Measurements from ENCODE around the gene RGPD6.
"Not testable (repeated sequence)": the region's sequence is repeated elsewhere in the genome, so short reads cannot be mapped to it uniquely, and the experiment has no call there.

Gene RGPD6

GRCh38 chr2:110576763-110577416 lies at the start of gene RGPD6:
RGPD6 (minus strand) TSS chr2:110577222; CDS start chr2:110577024, 198 bp downstream.
- H3K27ac ChIP-seq; H3K4me3 ChIP-seq; H3K36me3 ChIP-seq (ENCODE audit: insufficient read depth, low read length); DNase-seq (ENCODE audit: low read depth, low spot score); H3K9ac ChIP-seq (ENCODE audit: insufficient read length); H3K9me3 ChIP-seq (ENCODE audit: low read depth, low read length): not testable (repeated sequence)

GRCh38 chr2:110619326-110619939 lies 42.4 kb upstream of the RGPD6 start:
- H3K9ac ChIP-seq (ENCODE audit: insufficient read length); H3K36me3 ChIP-seq (ENCODE audit: insufficient read depth, low read length); H3K27ac ChIP-seq; DNase-seq (ENCODE audit: low read depth, low spot score); H3K9me3 ChIP-seq (ENCODE audit: low read depth, low read length); H3K4me3 ChIP-seq: not testable (repeated sequence)

GRCh38 chr2:110613927-110614326 lies 36.9 kb upstream of the RGPD6 start:
- not testable (repeated sequence) for H3K4me3 ChIP-seq; H3K9ac ChIP-seq (ENCODE audit: insufficient read length); H3K36me3 ChIP-seq (ENCODE audit: insufficient read depth, low read length); H3K9me3 ChIP-seq (ENCODE audit: low read depth, low read length); H3K27ac ChIP-seq; DNase-seq (ENCODE audit: low read depth, low spot score)

- not testable (repeated sequence) for H3K27ac ChIP-seq; H3K36me3 ChIP-seq (ENCODE audit: insufficient read depth, low read length); H3K4me3 ChIP-seq; DNase-seq (ENCODE audit: low read depth, low spot score); H3K9ac ChIP-seq (ENCODE audit: insufficient read length); H3K9me3 ChIP-seq (ENCODE audit: low read depth, low read length)
Measured at GRCh38 chr2:110610613-110611250, 33.7 kb upstream of the RGPD6 start.

- not testable (repeated sequence) for DNase-seq (ENCODE audit: low read depth, low spot score); H3K4me3 ChIP-seq
Measured at GRCh38 chr2:110609843-110610612, 33.0 kb upstream of the RGPD6 start.

GRCh38 chr2:110608788-110609502 lies 31.9 kb upstream of the RGPD6 start:
- not testable (repeated sequence) for DNase-seq (ENCODE audit: low read depth, low spot score); H3K4me3 ChIP-seq; H3K27ac ChIP-seq; H3K9ac ChIP-seq (ENCODE audit: insufficient read length); H3K36me3 ChIP-seq (ENCODE audit: insufficient read depth, low read length); H3K9me3 ChIP-seq (ENCODE audit: low read depth, low read length)

More at GRCh38 chr2:110609843-110610612, 33.0 kb upstream of the RGPD6 start:
- not testable (repeated sequence) for H3K36me3 ChIP-seq (ENCODE audit: insufficient read depth, low read length); H3K9me3 ChIP-seq (ENCODE audit: low read depth, low read length); H3K27ac ChIP-seq; H3K9ac ChIP-seq (ENCODE audit: insufficient read length)

- not testable (repeated sequence) for H3K27ac ChIP-seq; H3K36me3 ChIP-seq (ENCODE audit: insufficient read depth, low read length); DNase-seq (ENCODE audit: low read depth, low spot score); H3K9me3 ChIP-seq (ENCODE audit: low read depth, low read length); H3K9ac ChIP-seq (ENCODE audit: insufficient read length); H3K4me3 ChIP-seq
Measured at GRCh38 chr2:110605057-110605456, 28.0 kb upstream of the RGPD6 start.

GRCh38 chr2:110603917-110604591 lies 27.0 kb upstream of the RGPD6 start:
- H3K4me3 ChIP-seq; H3K9me3 ChIP-seq (ENCODE audit: low read depth, low read length); H3K36me3 ChIP-seq (ENCODE audit: insufficient read depth, low read length); DNase-seq (ENCODE audit: low read depth, low spot score); H3K27ac ChIP-seq; H3K9ac ChIP-seq (ENCODE audit: insufficient read length): not testable (repeated sequence)

GRCh38 chr2:110602139-110602538 lies 25.1 kb upstream of the RGPD6 start:
- not testable (repeated sequence) for H3K9me3 ChIP-seq (ENCODE audit: low read depth, low read length); H3K4me3 ChIP-seq; H3K36me3 ChIP-seq (ENCODE audit: insufficient read depth, low read length); H3K9ac ChIP-seq (ENCODE audit: insufficient read length); DNase-seq (ENCODE audit: low read depth, low spot score); H3K27ac ChIP-seq

GRCh38 chr2:110591973-110592372 lies 15.0 kb upstream of the RGPD6 start:
- not testable (repeated sequence) for DNase-seq (ENCODE audit: low read depth, low spot score); H3K4me3 ChIP-seq; H3K9ac ChIP-seq (ENCODE audit: insufficient read length); H3K27ac ChIP-seq; H3K9me3 ChIP-seq (ENCODE audit: low read depth, low read length); H3K36me3 ChIP-seq (ENCODE audit: insufficient read depth, low read length)

- H3K36me3 ChIP-seq (ENCODE audit: insufficient read depth, low read length); DNase-seq (ENCODE audit: low read depth, low spot score); H3K4me3 ChIP-seq; H3K9ac ChIP-seq (ENCODE audit: insufficient read length); H3K9me3 ChIP-seq (ENCODE audit: low read depth, low read length); H3K27ac ChIP-seq: not testable (repeated sequence)
Measured at GRCh38 chr2:110589677-110590330, 12.8 kb upstream of the RGPD6 start.

GRCh38 chr2:110588520-110588919 lies 11.5 kb upstream of the RGPD6 start:
- H3K4me3 ChIP-seq; H3K9me3 ChIP-seq (ENCODE audit: low read depth, low read length); H3K36me3 ChIP-seq (ENCODE audit: insufficient read depth, low read length); DNase-seq (ENCODE audit: low read depth, low spot score); H3K9ac ChIP-seq (ENCODE audit: insufficient read length); H3K27ac ChIP-seq: not testable (repeated sequence)
